DND-41 (cell line): ENCODE data around the gene FANCE.

Source experiments
- CTCF ChIP-seq: IDR thresholded peaks from 2 replicates; pipeline ENCODE4 v1.5.1; 2012; ENCODE audit warnings: borderline replicate concordance, low read length, moderate library complexity, mild to moderate bottlenecking; ENCODE audit not compliant: poor library complexity, severe bottlenecking; ENCODE audit errors: extremely low read depth
- EZH2 ChIP-seq: IDR thresholded peaks from 3 replicates; pipeline ENCODE4 v1.6.1; 2012; ENCODE audit warnings: borderline replicate concordance, low read depth, mild to moderate bottlenecking, moderate library complexity, low read length, inconsistent platforms; ENCODE audit not compliant: severe bottlenecking

GRCh38 chr6:35496036-35496840 is 44.1 kb downstream of the FANCE start:
- TF ChIP-seq EZH2 (no peak), CTCF (no peak)
